Tibial nerve (tissue), 4 donors: ENCODE results near the gene ASH1L.

ENCODE experiments used
- EP300 ChIP-seq, 2 donors: sonication (generic); formaldehyde crosslinking; IDR thresholded peaks; one replicate each; pipeline ENCODE4 v1.6.1; 2017; ENCODE audit warnings: antibody characterized with exemption in 2 of 2, mild to moderate bottlenecking in 1 of 2
- POLR2A ChIP-seq, 2 donors: fragments of 450-650 bp; IDR thresholded peaks; one replicate each; pipeline ENCODE4 v1.6.1; 2017; ENCODE audit warnings: antibody characterized with exemption in 2 of 2, mild to moderate bottlenecking in 2 of 2, moderate library complexity in 2 of 2
- TF ChIP-seq, protein P1 (sequence below), 5 experiments: fragments of 200-600 bp in 3 of 5; fragments of 450-650 bp in 2 of 5; sonication (generic) in 3 of 5; IDR thresholded peaks; one replicate each; pipeline ENCODE4 v1.5.1; 2016 to 2019; ENCODE audit warnings: antibody characterized with exemption in 5 of 5, mild to moderate bottlenecking in 3 of 5, moderate library complexity in 2 of 5

DNA sequence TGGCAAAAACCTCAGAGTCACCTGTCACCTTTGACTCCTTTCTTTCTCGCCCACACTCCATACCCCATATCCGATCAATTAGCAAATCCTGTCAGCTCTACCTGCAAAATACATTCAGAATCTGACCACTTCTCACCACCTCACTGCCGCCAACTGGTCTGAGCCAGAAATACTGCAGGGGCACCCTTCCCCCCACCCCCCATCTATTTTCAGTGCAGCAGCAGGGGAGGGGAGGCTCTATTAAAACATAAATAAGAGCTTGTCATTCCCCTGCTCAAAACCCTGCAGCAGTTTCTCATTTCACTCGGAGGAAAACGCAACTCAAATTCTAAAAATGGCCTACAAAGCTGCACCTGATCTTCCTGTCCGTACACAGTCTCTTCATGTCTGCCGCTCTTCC is 265.2 kb downstream of the ASH1L start:
- TF ChIP-seq, protein P1, sequence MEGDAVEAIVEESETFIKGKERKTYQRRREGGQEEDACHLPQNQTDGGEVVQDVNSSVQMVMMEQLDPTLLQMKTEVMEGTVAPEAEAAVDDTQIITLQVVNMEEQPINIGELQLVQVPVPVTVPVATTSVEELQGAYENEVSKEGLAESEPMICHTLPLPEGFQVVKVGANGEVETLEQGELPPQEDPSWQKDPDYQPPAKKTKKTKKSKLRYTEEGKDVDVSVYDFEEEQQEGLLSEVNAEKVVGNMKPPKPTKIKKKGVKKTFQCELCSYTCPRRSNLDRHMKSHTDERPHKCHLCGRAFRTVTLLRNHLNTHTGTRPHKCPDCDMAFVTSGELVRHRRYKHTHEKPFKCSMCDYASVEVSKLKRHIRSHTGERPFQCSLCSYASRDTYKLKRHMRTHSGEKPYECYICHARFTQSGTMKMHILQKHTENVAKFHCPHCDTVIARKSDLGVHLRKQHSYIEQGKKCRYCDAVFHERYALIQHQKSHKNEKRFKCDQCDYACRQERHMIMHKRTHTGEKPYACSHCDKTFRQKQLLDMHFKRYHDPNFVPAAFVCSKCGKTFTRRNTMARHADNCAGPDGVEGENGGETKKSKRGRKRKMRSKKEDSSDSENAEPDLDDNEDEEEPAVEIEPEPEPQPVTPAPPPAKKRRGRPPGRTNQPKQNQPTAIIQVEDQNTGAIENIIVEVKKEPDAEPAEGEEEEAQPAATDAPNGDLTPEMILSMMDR (IDR thresholded peaks at IDR 0.05) = no peak
- TF ChIP-seq POLR2A (IDR thresholded peaks at IDR 0.05) = no peak
- no peak for TF ChIP-seq EP300 (IDR thresholded peaks at IDR 0.05)
